A549 (cell line): Measurements from ENCODE around the gene SREK1IP1.

Source experiments
- BHLHE40 ChIP-seq: IDR thresholded peaks from 2 replicates; pipeline ENCODE4 v1.6.1; 2012; ENCODE audit warnings: low read depth, low read length, inconsistent platforms
- CEBPB ChIP-seq, 2 experiments: fragments of >200 bp in 1 of 2; sonication (Bioruptor Twin) in 1 of 2; formaldehyde crosslinking in 1 of 2; IDR thresholded peaks; 2 replicates each; pipeline ENCODE4 v1.6.1; 2012 to 2016
- EP300 ChIP-seq, 2 experiments: fragments of >200 bp; sonication (Bioruptor Twin); formaldehyde crosslinking; IDR thresholded peaks; 2 replicates in 1 of 2; 3 replicates in 1 of 2; pipeline ENCODE4 v1.6.1; 2016 to 2017
- FOSB ChIP-seq: fragments of 250-450 bp; sonication (Bioruptor Pico); IDR thresholded peaks from 2 replicates; pipeline ENCODE4 v1.5.0; 2020; ENCODE audit warnings: mild to moderate bottlenecking, moderate library complexity
- FOXS1 ChIP-seq: fragments of 250-450 bp; sonication (Bioruptor Pico); IDR thresholded peaks from 2 replicates; pipeline ENCODE4 v1.5.0; 2020; ENCODE audit warnings: mild to moderate bottlenecking, moderate library complexity
- HDAC2 ChIP-seq: fragments of 200-600 bp; sonication (generic); IDR thresholded peaks from 2 replicates; pipeline ENCODE4 v1.6.1; 2016
- PHF8 ChIP-seq: fragments of 200-600 bp; sonication (generic); IDR thresholded peaks from 2 replicates; pipeline ENCODE4 v1.6.1; 2016; ENCODE audit warnings: low read depth, mild to moderate bottlenecking, antibody characterized with exemption, moderate library complexity, borderline replicate concordance
- POLR2A ChIP-seq: IDR thresholded peaks from 2 replicates; pipeline ENCODE4 v1.6.1; 2012; ENCODE audit warnings: mild to moderate bottlenecking, low read length
- RAD21 ChIP-seq, 2 experiments: fragments of >200 bp in 1 of 2; sonication (Bioruptor Twin) in 1 of 2; formaldehyde crosslinking in 1 of 2; IDR thresholded peaks in 1 of 2; conservative IDR thresholded peaks in 1 of 2; 2 replicates in 1 of 2; 3 replicates in 1 of 2; pipeline ENCODE4 v1.6.1; 2012 to 2018; ENCODE audit warnings: inconsistent platforms in 1 of 2
- TF ChIP-seq, protein P1 (sequence below): fragments of >200 bp; sonication (Bioruptor Twin); formaldehyde crosslinking; IDR thresholded peaks from 3 replicates; pipeline ENCODE4 v1.5.1; 2016

- TF ChIP-seq FOSB (CRISPR knock-in tag) (no peak), RAD21 (conservative IDR thresholded peaks at IDR 0.05 in 1 of 2, IDR thresholded peaks at IDR 0.05 in 1 of 2) (no peak), POLR2A (no peak), FOXS1 (CRISPR knock-in tag) (no peak), CEBPB (IDR thresholded peaks at IDR 0.05) (no peak), BHLHE40 (no peak), EP300 (IDR thresholded peaks at IDR 0.05) (no peak), PHF8 (no peak), HDAC2 (no peak)
- TF ChIP-seq, protein P1, sequence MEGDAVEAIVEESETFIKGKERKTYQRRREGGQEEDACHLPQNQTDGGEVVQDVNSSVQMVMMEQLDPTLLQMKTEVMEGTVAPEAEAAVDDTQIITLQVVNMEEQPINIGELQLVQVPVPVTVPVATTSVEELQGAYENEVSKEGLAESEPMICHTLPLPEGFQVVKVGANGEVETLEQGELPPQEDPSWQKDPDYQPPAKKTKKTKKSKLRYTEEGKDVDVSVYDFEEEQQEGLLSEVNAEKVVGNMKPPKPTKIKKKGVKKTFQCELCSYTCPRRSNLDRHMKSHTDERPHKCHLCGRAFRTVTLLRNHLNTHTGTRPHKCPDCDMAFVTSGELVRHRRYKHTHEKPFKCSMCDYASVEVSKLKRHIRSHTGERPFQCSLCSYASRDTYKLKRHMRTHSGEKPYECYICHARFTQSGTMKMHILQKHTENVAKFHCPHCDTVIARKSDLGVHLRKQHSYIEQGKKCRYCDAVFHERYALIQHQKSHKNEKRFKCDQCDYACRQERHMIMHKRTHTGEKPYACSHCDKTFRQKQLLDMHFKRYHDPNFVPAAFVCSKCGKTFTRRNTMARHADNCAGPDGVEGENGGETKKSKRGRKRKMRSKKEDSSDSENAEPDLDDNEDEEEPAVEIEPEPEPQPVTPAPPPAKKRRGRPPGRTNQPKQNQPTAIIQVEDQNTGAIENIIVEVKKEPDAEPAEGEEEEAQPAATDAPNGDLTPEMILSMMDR, result no peak
Observed at GRCh38 chr5:64773533-64773932, 5.0 kb upstream of the SREK1IP1 start.
